ENCODE data around the gene CDCA4.
"Not testable (repeated sequence)": the region's sequence is repeated elsewhere in the genome, so short reads cannot be mapped to it uniquely, and the experiment has no call there.

Gene CDCA4

GRCh38 chr14:105020815-105021655 is at the start of gene CDCA4:
TSS of gene CDCA4 (minus strand) at chr14:105021083. CDS start at chr14:105011929, 9,154 bp downstream.
- peak; percentile 99 for DNase-seq (ENCODE audit: low read depth)

GRCh38 chr14:105069871-105070759 is 49.2 kb upstream of the CDCA4 start:
- DNase-seq (ENCODE audit: low read depth), result no peak

DNA sequence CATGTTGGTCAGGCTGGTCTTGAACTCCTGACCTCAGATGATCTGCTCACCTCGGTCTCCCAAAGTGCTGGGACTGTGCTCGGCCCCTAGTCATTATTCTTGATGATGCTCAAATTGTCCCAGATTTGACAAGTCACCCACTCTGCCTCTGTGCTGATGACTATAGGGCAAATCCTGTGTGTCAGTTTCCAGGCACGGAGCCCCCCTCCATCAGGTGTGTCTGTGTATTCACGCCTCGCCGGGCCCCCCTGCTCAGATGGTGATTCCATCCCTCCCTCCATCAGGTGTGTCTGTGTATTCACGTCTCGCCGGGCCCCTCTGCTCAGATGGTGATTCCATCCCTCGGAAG is 48.6 kb upstream of the CDCA4 start:
- DNase-seq (ENCODE audit: low read depth), result no peak

- no peak for DNase-seq (ENCODE audit: low read depth)
Observed at GRCh38 chr14:105068818-105069217, 47.9 kb upstream of the CDCA4 start.

- DNase-seq (ENCODE audit: low read depth), result no peak
Observed at GRCh38 chr14:105067969-105068301, 47.1 kb upstream of the CDCA4 start.

- peak; percentile 72 for DNase-seq (ENCODE audit: low read depth)
Observed at GRCh38 chr14:105067140-105067968, 46.5 kb upstream of the CDCA4 start.

DNA sequence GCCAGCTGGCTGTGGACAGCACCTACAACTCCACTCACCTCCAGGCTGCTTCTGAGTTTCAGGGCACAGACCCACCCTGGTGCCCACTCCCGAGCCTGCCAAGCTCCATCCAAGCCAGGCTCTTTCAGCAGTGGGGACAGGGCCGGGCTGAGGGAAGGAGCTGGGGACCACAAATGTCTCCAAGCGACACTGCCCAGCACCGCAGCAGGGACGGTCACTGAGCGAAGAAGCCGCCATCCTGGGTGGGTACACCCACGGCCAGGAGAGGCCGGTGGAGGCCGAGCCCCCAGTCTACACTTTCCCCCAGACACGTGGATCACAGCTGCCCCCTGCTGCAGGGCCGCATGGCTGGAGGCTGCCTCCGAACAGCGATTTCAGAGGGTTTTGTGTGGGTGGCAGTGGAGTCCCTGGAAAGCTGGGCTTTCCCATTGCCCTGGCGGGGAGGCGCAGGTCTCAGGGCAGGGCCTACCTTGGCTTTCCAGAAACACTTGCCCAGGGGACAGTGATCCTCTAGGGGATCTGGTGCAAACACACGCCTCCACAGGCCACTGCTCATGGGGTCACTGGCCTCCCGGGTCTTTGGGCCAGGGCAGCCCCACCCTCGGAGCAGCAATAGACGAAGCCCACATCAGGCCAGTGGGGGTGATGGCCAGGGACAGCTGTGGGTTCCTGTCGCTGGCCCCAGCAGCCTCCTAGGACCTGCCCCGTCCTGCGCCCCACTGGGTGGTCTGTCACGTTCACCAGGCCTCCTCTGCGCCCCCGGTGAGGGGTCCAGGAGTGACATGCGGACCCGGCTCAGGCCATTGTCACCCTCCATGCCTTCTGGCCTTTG is 45.6 kb upstream of the CDCA4 start:
- no peak for DNase-seq (ENCODE audit: low read depth)

DNA sequence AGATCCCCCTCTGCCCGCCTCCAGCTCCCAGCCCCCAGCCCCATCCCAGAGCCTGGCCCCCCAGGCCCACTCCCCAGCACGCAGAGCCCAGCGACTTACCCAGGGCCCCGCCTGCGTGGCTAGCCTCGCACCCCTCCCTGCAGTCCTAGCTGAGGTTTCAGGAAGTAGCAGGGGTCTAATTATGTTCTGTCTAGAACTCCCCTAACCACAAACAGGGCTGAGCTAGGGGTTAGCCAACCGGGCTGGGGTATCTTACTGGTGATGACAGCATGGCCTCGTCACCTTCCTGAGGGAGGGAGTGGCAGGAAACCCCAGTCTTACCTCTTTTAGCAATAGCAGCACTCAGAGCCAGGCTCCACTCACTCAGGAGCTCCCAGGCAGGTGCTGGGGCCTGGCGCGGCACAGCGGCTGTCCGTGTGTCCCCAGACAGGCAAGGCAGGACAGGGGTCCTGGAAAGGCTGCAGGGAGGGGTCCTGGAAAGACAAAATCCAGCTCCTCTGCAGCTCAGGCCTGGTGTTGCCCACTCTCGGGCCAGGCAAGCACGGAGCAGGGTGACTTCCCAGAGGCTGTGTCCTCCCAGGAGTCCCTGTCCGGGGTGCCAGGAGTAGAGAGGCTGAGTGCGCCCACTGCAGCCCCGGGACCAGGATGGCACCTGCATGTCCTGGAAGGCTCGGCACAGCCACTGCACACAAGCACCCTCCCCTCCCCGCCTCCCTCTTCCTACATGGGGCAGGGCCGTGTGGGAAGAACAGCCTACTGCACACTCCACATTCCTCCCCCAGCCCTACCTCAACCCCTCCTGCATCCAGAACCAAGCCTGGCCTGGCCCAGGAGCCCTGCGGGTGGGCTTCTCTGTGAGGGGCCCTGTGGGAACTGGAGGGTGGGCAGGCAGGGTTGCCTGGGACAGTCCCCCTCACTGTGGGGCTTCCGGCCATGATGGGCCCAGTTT is 44.7 kb upstream of the CDCA4 start, which contains the start of gene GPR132:
Gene GPR132, minus strand, starts transcription at position 151 of the 949 bp plus-strand sequence. CDS start 10,010 bp downstream, outside the sequence.
- DNase-seq (ENCODE audit: low read depth), result peak; percentile 79

GRCh38 chr14:105064721-105065143 is 43.8 kb upstream of the CDCA4 start:
- no peak for DNase-seq (ENCODE audit: low read depth)

DNA sequence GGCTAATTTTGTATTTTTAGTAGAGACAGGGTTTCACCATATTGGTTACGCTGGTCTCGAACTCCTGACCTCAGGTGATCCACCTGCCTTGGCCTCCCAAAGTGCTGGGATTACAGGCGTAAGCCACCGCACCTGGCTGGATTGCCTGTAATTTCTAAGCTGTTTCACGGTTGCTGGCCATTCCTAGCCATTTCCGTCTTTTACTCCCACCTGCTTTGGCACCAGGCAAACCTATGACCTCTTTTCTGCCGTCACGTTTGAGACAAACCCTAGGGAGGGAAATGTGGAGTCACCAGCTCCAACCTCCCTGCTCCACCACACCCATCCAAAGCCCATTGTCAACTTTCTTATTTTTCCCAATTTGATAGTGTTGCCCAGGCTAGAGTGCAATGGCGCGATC is 43.1 kb upstream of the CDCA4 start:
- DNase-seq (ENCODE audit: low read depth), result no peak

DNA sequence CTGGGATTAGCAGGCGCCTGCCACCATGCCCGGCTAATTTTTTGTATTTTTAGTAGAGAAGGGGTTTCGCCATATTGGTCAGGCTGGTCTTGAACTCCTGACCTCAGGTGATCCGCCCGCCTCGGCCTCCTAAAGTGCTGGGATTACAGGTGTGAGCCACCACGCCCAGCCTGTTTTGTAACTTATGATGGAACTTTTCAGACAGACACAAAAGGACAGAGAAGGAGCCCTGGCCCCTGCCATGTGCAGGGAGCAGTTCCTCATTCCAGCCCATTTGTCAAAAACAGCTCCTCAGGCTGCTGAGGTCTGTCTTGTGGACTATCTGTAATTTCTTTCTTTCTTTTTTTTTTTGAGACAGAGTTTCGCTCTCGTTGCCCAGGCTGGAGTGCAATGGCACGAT is 42.6 kb upstream of the CDCA4 start:
- DNase-seq (ENCODE audit: low read depth), result not testable (repeated sequence)

GRCh38 chr14:105063056-105063455 is 42.2 kb upstream of the CDCA4 start:
- DNase-seq (ENCODE audit: low read depth), result no peak

- no peak for DNase-seq (ENCODE audit: low read depth)
Observed at GRCh38 chr14:105062048-105062433, 41.2 kb upstream of the CDCA4 start.

- DNase-seq (ENCODE audit: low read depth), result peak; percentile 65
Observed at GRCh38 chr14:105061428-105062047, 40.7 kb upstream of the CDCA4 start.

DNA sequence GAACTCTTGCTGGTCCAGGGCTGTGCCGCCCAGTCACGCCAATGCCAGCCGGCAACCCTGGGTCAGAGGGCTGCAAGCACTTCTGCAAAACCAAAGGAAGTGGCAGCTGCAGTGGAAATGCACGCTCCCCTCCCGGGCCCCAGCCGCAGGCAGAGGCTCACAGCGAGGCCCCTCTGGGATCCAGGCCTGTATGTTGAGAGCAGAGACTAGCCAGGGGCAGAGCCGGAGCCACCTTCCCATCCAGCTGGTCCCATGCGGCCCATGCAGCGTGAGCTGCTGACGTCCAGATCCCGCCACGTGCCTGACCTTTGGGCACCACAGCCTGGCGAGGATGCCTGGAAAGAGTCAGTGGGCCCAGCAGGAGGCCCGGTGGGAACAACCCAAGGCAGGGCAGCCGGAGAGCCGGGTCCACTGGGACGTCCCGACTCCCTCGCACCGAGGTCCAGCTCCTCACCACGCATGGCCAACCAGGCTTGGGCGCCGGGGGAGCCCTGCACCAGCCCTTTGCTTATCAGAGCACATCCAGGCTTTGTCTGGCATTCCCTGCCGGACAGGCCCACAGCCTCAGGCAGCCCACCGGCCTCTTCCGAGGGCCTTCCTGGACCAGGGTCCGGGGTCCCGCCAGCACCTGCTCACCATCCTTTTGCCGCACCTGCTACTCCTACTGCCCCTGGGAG is 40.0 kb upstream of the CDCA4 start:
- peak; percentile 39 for DNase-seq (ENCODE audit: low read depth)

- DNase-seq (ENCODE audit: low read depth), result no peak
Observed at GRCh38 chr14:105059925-105060565, 39.2 kb upstream of the CDCA4 start.

- DNase-seq (ENCODE audit: low read depth), result peak; percentile 46
Observed at GRCh38 chr14:105059035-105059924, 38.4 kb upstream of the CDCA4 start.

Measured in activated T-cell treated with anti-CD3 and anti-CD28 coated beads for 48 hours (primary cell).